DND-41 (cell line): ENCODE results near the gene AUTS2.

Experiments used
- EZH2 ChIP-seq: IDR thresholded peaks from 3 replicates; pipeline ENCODE4 v1.6.1; 2012; ENCODE audit warnings: borderline replicate concordance, low read depth, mild to moderate bottlenecking, moderate library complexity, low read length, inconsistent platforms; ENCODE audit not compliant: severe bottlenecking
- TF ChIP-seq, protein P1 (sequence below): IDR thresholded peaks from 2 replicates; pipeline ENCODE4 v1.5.1; 2012; ENCODE audit warnings: borderline replicate concordance, low read length, moderate library complexity, mild to moderate bottlenecking; ENCODE audit not compliant: poor library complexity, severe bottlenecking; ENCODE audit errors: extremely low read depth

DNA sequence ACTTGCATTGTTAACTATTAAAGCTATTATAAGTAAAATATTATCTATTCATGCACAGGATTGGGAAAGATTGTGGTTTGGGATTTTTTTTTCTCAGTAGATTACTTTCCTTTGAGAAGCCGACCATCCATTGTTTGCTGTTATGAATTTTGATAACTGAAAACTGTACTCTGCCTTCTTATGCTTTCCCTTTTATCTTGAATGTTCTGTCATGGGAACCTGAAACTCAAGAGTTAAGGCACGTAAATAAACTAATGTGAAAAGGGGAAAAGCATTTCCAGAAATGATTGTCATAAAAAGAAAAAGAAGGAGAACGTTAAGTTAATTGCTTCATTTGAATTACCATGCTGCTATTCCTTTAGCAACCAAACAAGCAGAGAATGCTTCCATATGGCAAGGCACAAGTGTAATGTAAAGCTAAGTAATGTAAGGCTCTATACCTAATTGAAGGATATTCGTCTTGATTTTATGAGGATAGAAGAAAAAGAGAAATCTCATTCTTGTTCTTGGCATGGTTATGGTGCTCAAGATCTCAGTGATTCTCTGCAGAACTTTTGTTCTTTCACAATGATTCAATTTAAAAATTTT lies 370.8 kb downstream of the AUTS2 start:
- TF ChIP-seq, protein P1, sequence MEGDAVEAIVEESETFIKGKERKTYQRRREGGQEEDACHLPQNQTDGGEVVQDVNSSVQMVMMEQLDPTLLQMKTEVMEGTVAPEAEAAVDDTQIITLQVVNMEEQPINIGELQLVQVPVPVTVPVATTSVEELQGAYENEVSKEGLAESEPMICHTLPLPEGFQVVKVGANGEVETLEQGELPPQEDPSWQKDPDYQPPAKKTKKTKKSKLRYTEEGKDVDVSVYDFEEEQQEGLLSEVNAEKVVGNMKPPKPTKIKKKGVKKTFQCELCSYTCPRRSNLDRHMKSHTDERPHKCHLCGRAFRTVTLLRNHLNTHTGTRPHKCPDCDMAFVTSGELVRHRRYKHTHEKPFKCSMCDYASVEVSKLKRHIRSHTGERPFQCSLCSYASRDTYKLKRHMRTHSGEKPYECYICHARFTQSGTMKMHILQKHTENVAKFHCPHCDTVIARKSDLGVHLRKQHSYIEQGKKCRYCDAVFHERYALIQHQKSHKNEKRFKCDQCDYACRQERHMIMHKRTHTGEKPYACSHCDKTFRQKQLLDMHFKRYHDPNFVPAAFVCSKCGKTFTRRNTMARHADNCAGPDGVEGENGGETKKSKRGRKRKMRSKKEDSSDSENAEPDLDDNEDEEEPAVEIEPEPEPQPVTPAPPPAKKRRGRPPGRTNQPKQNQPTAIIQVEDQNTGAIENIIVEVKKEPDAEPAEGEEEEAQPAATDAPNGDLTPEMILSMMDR = no peak
- TF ChIP-seq EZH2 = no peak
